H1 (cell line): ENCODE results near the gene SVEP1. TPM values are rescaled to one million over a fixed set of nuclear protein-coding genes. Genes with fewer than 3 reads are reported as not detected.

ENCODE experiments used
- CTCF ChIA-PET: fragments of 300-600 bp; sonication (Branson Sonifier 250); formaldehyde crosslinking; loops from one replicate; lab custom pipeline; 2021; ENCODE audit not compliant: partially characterized antibody; lab: Charles Lee
- POLR2A ChIA-PET: fragments of 300-600 bp; sonication (Branson Sonifier 250); formaldehyde crosslinking; loops from one replicate; lab custom pipeline; 2021; ENCODE audit warnings: inconsistent platforms; ENCODE audit not compliant: partially characterized antibody; lab: Charles Lee
- DNase-seq, 2 experiments: peaks; one replicate each; pipeline versions ENCODE4 v3.0.0 to v3.0.0-alpha.2; 2010 to 2022; ENCODE audit warnings: low spot score in 2 of 2, low read depth in 1 of 2, mixed read lengths in 1 of 2
- FAIRE-seq: peaks from 2 replicates; lab custom pipeline; 2011; peaks lifted over from hg19 to GRCh38; lab: Jason Lieb, UNC
- H2AFZ ChIP-seq: 2 replicates; pipeline ENCODE4 v1.8.1; 2012; ENCODE audit warnings: low read length, inconsistent platforms
- H2AK5ac ChIP-seq: 2 replicates; pipeline ENCODE4 v1.6.1; 2013; ENCODE audit warnings: low read depth, low read length
- H2BK120ac ChIP-seq: replicated peaks from 2 replicates; pipeline ENCODE3; 2013; ENCODE audit warnings: low read depth, low read length, inconsistent platforms
- H2BK12ac ChIP-seq: 2 replicates; pipeline ENCODE4 v1.6.1; 2013; ENCODE audit warnings: low read depth, low read length
- H2BK15ac ChIP-seq: 2 replicates; pipeline ENCODE4 v1.6.1; 2013; ENCODE audit warnings: low read length
- H2BK20ac ChIP-seq: 2 replicates; pipeline ENCODE4 v1.6.1; 2013; ENCODE audit warnings: low read length
- H2BK5ac ChIP-seq: 2 replicates; pipeline ENCODE4 v1.6.1; 2013; ENCODE audit warnings: low read depth, low read length
- H3K14ac ChIP-seq: 2 replicates; pipeline ENCODE4 v1.6.1; 2013; ENCODE audit warnings: inconsistent platforms; ENCODE audit not compliant: insufficient read length
- H3K18ac ChIP-seq: 2 replicates; pipeline ENCODE4 v1.6.1; 2013; ENCODE audit warnings: low read length; ENCODE audit errors: extremely low read depth
- H3K23ac ChIP-seq: 2 replicates; pipeline ENCODE4 v1.6.1; 2013; ENCODE audit warnings: inconsistent platforms; ENCODE audit not compliant: insufficient read length
- H3K23me2 ChIP-seq: 2 replicates; pipeline ENCODE4 v1.6.1; 2013; ENCODE audit warnings: low read depth, low read length
- H3K27ac ChIP-seq: 2 replicates; pipeline ENCODE4 v1.6.1; 2011; ENCODE audit warnings: low read depth, low read length, inconsistent platforms
- H3K27me3 ChIP-seq, 4 experiments: replicated peaks in 1 of 4; 1 replicate in 1 of 4; 2 replicates in 3 of 4; pipeline versions ENCODE4 v1.6.1 to v1.8.1; 2011 to 2013; ENCODE audit warnings: low read length in 3 of 4, mild to moderate bottlenecking in 3 of 4, inconsistent platforms in 2 of 4, mixed read lengths in 2 of 4, moderate library complexity in 1 of 4; ENCODE audit not compliant: control insufficient read depth in 3 of 4, insufficient read depth in 3 of 4; ENCODE audit errors: extremely low read depth in 1 of 4
- H3K36me3 ChIP-seq, 4 experiments: 2 replicates each; pipeline versions ENCODE4 v1.6.1 to v1.8.1; 2011 to 2013; ENCODE audit warnings: mild to moderate bottlenecking in 4 of 4, low read length in 3 of 4, moderate library complexity in 2 of 4, control low read depth in 1 of 4, inconsistent platforms in 1 of 4; ENCODE audit not compliant: insufficient read depth in 4 of 4, control insufficient read depth in 2 of 4
- H3K4ac ChIP-seq: replicated peaks from 2 replicates; pipeline ENCODE3; 2013; ENCODE audit warnings: low read length, low read depth, mixed read lengths, inconsistent platforms; ENCODE audit not compliant: insufficient read length
- H3K4me1 ChIP-seq, 4 experiments: replicated peaks in 1 of 4; 1 replicate in 1 of 4; 2 replicates in 3 of 4; pipeline versions ENCODE4 v1.6.1 to v1.8.1; 2011 to 2013; ENCODE audit warnings: low read length in 3 of 4, inconsistent platforms in 2 of 4, mixed read lengths in 1 of 4; ENCODE audit not compliant: insufficient read depth in 4 of 4, control insufficient read depth in 3 of 4
- H3K4me2 ChIP-seq, 2 experiments: 2 replicates each; pipeline versions ENCODE4 v1.6.1 to v1.8.1; 2011 to 2013; ENCODE audit warnings: low read depth in 2 of 2, low read length in 2 of 2, control low read depth in 1 of 2, inconsistent platforms in 1 of 2, mild to moderate bottlenecking in 1 of 2; ENCODE audit not compliant: insufficient read depth in 1 of 2
- H3K4me3 ChIP-seq, 4 experiments: fragments of 200-600, 300-600 bp in 1 of 4; sonication (generic), shearing (Covaris generic), sonication (Bioruptor Twin) in 1 of 4; 2 replicates each; pipeline versions ENCODE4 v1.5.1 to v1.8.1; 2011 to 2016; ENCODE audit warnings: low read length in 4 of 4, low read depth in 3 of 4, control low read depth in 2 of 4, inconsistent platforms in 2 of 4, mild to moderate bottlenecking in 2 of 4, mixed read lengths in 1 of 4, moderate library complexity in 1 of 4; ENCODE audit not compliant: insufficient read depth in 2 of 4; ENCODE audit errors: extremely low read depth in 1 of 4
- H3K56ac ChIP-seq: replicated peaks from 2 replicates; pipeline ENCODE3; 2013; ENCODE audit warnings: low read depth, mild to moderate bottlenecking, mixed read lengths, low read length, inconsistent platforms; ENCODE audit not compliant: insufficient read length
- H3K79me1 ChIP-seq: 2 replicates; pipeline ENCODE4 v1.6.1; 2013; ENCODE audit warnings: low read depth, low read length, control low read depth
- H3K79me2 ChIP-seq, 2 experiments: 2 replicates each; pipeline versions ENCODE4 v1.6.1 to v1.8.1; 2012 to 2013; ENCODE audit warnings: low read length in 2 of 2, mild to moderate bottlenecking in 2 of 2, inconsistent platforms in 1 of 2; ENCODE audit not compliant: insufficient read depth in 2 of 2, control insufficient read depth in 1 of 2
- H3K9ac ChIP-seq, 4 experiments: replicated peaks in 1 of 4; 1 replicate in 1 of 4; 2 replicates in 3 of 4; pipeline versions ENCODE4 v1.6.1 to v1.8.1; 2011 to 2013; ENCODE audit warnings: low read depth in 3 of 4, low read length in 3 of 4, control low read depth in 2 of 4, mild to moderate bottlenecking in 2 of 4, moderate library complexity in 2 of 4, inconsistent platforms in 1 of 4; ENCODE audit errors: extremely low read depth in 1 of 4
- H3K9me3 ChIP-seq, 2 experiments: 2 replicates each; pipeline versions ENCODE4 v1.6.1 to v1.8.1; 2012 to 2013; ENCODE audit warnings: mild to moderate bottlenecking in 2 of 2, moderate library complexity in 2 of 2, control low read depth in 1 of 2, inconsistent platforms in 1 of 2, low read depth in 1 of 2, low read length in 1 of 2, mixed read lengths in 1 of 2; ENCODE audit not compliant: insufficient read depth in 2 of 2
- H4K20me1 ChIP-seq, 2 experiments: replicated peaks in 1 of 2; 2 replicates each; pipeline versions ENCODE3 to v1.8.1; 2011 to 2013; ENCODE audit warnings: inconsistent platforms in 2 of 2, low read length in 2 of 2, mild to moderate bottlenecking in 1 of 2; ENCODE audit not compliant: insufficient read depth in 2 of 2, control insufficient read depth in 1 of 2
- H4K5ac ChIP-seq: 2 replicates; pipeline ENCODE4 v1.6.1; 2013; ENCODE audit warnings: low read length, low read depth, mixed read lengths, inconsistent platforms; ENCODE audit not compliant: insufficient read length
- H4K8ac ChIP-seq: 2 replicates; pipeline ENCODE4 v1.8.0; 2013; ENCODE audit warnings: mild to moderate bottlenecking, moderate library complexity, low read length, inconsistent platforms; ENCODE audit not compliant: insufficient read depth; ENCODE audit errors: extremely low read depth
- H4K91ac ChIP-seq: replicated peaks from 2 replicates; pipeline ENCODE3; 2013; ENCODE audit warnings: low read length, mixed read lengths, inconsistent platforms; ENCODE audit not compliant: insufficient read length
- BACH1 ChIP-seq: IDR thresholded peaks from 2 replicates; pipeline ENCODE4 v1.6.1; 2012; ENCODE audit warnings: low read length, improper control_type of control experiment
- EP300 ChIP-seq, 2 experiments: IDR thresholded peaks; 1 replicate in 1 of 2; 2 replicates in 1 of 2; pipeline ENCODE4 v1.6.1; 2011 to 2012; ENCODE audit warnings: low read depth in 2 of 2, low read length in 2 of 2, mild to moderate bottlenecking in 2 of 2, borderline replicate concordance in 1 of 2, inconsistent platforms in 1 of 2, moderate library complexity in 1 of 2
- EZH2 ChIP-seq: fragments of 200-600 bp; sonication (generic); IDR thresholded peaks from 2 replicates; pipeline ENCODE4 v1.7.1; 2012; ENCODE audit warnings: low read depth, mild to moderate bottlenecking, moderate library complexity, low read length, inconsistent platforms; ENCODE audit not compliant: severe bottlenecking
- JUN ChIP-seq: IDR thresholded peaks from 2 replicates; pipeline ENCODE4 v1.6.1; 2011; ENCODE audit warnings: low read depth, mild to moderate bottlenecking, improper control_type of control experiment, low read length
- JUND ChIP-seq: IDR thresholded peaks from 2 replicates; pipeline ENCODE4 v1.6.1; 2011; ENCODE audit warnings: mild to moderate bottlenecking, improper control_type of control experiment, low read length
- KDM1A ChIP-seq: fragments of 200-600, 300-600 bp; sonication (generic); IDR thresholded peaks from 2 replicates; pipeline ENCODE4 v1.7.1; 2016; ENCODE audit warnings: mild to moderate bottlenecking, low read length, borderline replicate concordance
- KDM4A ChIP-seq: IDR thresholded peaks from one replicate; pipeline ENCODE4 v1.7.1; 2012; ENCODE audit warnings: low read depth, mild to moderate bottlenecking, moderate library complexity, low read length, inconsistent platforms; ENCODE audit not compliant: severe bottlenecking
- NANOG ChIP-seq: IDR thresholded peaks from 2 replicates; pipeline ENCODE4 v1.6.1; 2011; ENCODE audit warnings: low read length, low read depth, mild to moderate bottlenecking, inconsistent platforms; ENCODE audit not compliant: insufficient read depth, poor library complexity, severe bottlenecking
- PHF8 ChIP-seq: fragments of 200-600 bp; sonication (generic); conservative IDR thresholded peaks from 2 replicates; pipeline ENCODE4 v1.7.1; 2012; ENCODE audit warnings: low read depth, mild to moderate bottlenecking, inconsistent platforms, low read length, moderate library complexity
- POLR2AphosphoS5 ChIP-seq: IDR thresholded peaks from 2 replicates; pipeline ENCODE4 v1.6.1; 2011; ENCODE audit warnings: low read depth, low read length
- RBBP5 ChIP-seq: IDR thresholded peaks from 2 replicates; pipeline ENCODE4 v1.7.1; 2012; ENCODE audit warnings: low read depth, mild to moderate bottlenecking, inconsistent platforms, low read length, moderate library complexity, borderline replicate concordance
- SIRT6 ChIP-seq: IDR thresholded peaks from one replicate; pipeline ENCODE4 v1.7.1; 2012; ENCODE audit warnings: low read length, inconsistent platforms
- SIX5 ChIP-seq: IDR thresholded peaks from 2 replicates; pipeline ENCODE4 v1.6.1; 2011; ENCODE audit warnings: mild to moderate bottlenecking, low read depth, low read length
- SP4 ChIP-seq: IDR thresholded peaks from 2 replicates; pipeline ENCODE4 v1.6.1; 2012; ENCODE audit warnings: low read length, inconsistent platforms
- SRF ChIP-seq: IDR thresholded peaks from 2 replicates; pipeline ENCODE4 v1.6.1; 2011; ENCODE audit warnings: mild to moderate bottlenecking, low read depth, low read length, moderate library complexity
- TCF12 ChIP-seq: IDR thresholded peaks from 2 replicates; pipeline ENCODE4 v1.6.1; 2011; ENCODE audit warnings: low read depth, mild to moderate bottlenecking, low read length
- WGBS, 2 experiments: shearing (Covaris generic) in 1 of 2; methylation state at CpG; one replicate each; pipeline versions ENCODE4 v1.1.6 to v1.1.7; 2013 to 2015; ENCODE audit warnings: low lambda C conversion rate in 2 of 2, mixed read lengths in 2 of 2, inconsistent platforms in 1 of 2, low coverage in 1 of 2, missing lambda C conversion rate in 1 of 2; ENCODE audit not compliant: insufficient replicate concordance in 2 of 2, insufficient coverage in 1 of 2, insufficient read length in 1 of 2; ENCODE audit errors: extremely low coverage in 1 of 2, missing lambda C conversion rate in 1 of 2; 5-methylcytosine and 5-hydroxymethylcytosine counted together
- polyA plus RNA-seq, 7 experiments: library from polyadenylated mRNA; depleted of rRNA in 3 of 7; stranded (reverse) in 5 of 7; unstranded in 2 of 7; fragments of >200 nt in 5 of 7; fragments of 200-250 nt in 2 of 7; gene quantifications; 1 replicate in 5 of 7; 2 replicates in 1 of 7; 4 replicates in 1 of 7; pipeline versions ENCODE4 v1.2.1 to v1.2.3, GENCODE V29; 2011 to 2013; ENCODE audit warnings: missing spikeins in 2 of 7, mixed read lengths in 2 of 7
- total RNA-seq: library from RNA; stranded (reverse); fragmentation: NEBNext Ultra II Directional; extraction: Animal tissue kit (Norgen Biotek cat#: 25700); gene quantifications from 2 replicates; pipeline ENCODE4 v1.2.1, GENCODE V29; 2021

The SVEP1 gene
- total and polyA plus RNA-seq, 2 of the 8 experiments (the other 6 are each of a cell fraction or from before 2014, with no cell fraction given): 0.11 to 0.37 TPM

DNA sequence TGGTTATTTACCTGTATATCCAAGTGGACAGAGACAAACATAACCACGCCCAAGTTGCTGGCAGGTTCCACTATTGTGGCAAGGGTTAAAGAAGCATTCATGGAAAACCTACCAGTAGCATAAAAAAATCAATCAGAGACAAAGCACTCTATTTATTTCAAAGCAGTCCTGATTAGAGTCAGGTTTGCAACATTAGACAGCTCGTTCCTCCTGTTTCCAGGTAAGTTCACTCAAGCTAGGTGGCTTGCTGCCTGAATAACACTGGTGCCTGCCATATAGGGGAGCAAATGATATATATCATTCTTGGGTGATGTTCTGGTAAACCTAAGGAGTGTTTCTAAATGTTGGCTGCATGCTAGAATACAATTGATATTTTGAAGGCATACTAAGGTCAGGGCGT lies 122.3 kb downstream of the SVEP1 start:
- DNase-seq: no peak
- no peaks in the 10 kb centered on the region for H3K27me3 ChIP-seq
- no peak overlapping the region for H3K23ac ChIP-seq
- no peak overlapping the region for H2BK5ac ChIP-seq
- FAIRE-seq: no peak
- H3K4me2 ChIP-seq: no peak overlapping the region
- H3K14ac ChIP-seq: no peak overlapping the region
- no peak overlapping the region for H4K5ac ChIP-seq
- H3K4me1 ChIP-seq: no peaks in the 10 kb centered on the region
- no peak overlapping the region for H3K4ac ChIP-seq
- no peaks in the 10 kb centered on the region for H3K79me2 ChIP-seq
- no peaks in the 10 kb centered on the region for H3K9me3 ChIP-seq
- H4K20me1 ChIP-seq: no peaks in the 10 kb centered on the region
- H3K36me3 ChIP-seq: no peaks in the 10 kb centered on the region
- H3K23me2 ChIP-seq: no peaks in the 10 kb centered on the region
- H4K91ac ChIP-seq: no peak overlapping the region
- H3K4me3 ChIP-seq: no peak overlapping the region
- no peak overlapping the region for H4K8ac ChIP-seq
- WGBS, 2 experiments: 93% methylated on average over 3 of the region's 3 CpGs; no CpG with 5 or more reads in 1 of the 2 experiments
- H2AFZ ChIP-seq: peak overlapping the region; percentile 62; the same call in 1 of the 2 replicates
- no peak overlapping the region for H3K18ac ChIP-seq
- no peak overlapping the region for H2BK12ac ChIP-seq
- no peaks in the 10 kb centered on the region for H3K79me1 ChIP-seq
- H2AK5ac ChIP-seq: no peak overlapping the region
- no peak overlapping the region for H3K9ac ChIP-seq
- H2BK120ac ChIP-seq: no peak overlapping the region
- ChIA-PET CTCF (interaction anchor here (0.6 to 2.0 kb wide), 2 partner anchors 166 to 843 kb away, joined by 3 to 8 read pairs; no protein-coding TSS in a partner anchor), POLR2A (no interaction called here)
- H2BK15ac ChIP-seq: no peak overlapping the region
- H2BK20ac ChIP-seq: no peak overlapping the region
- no peak overlapping the region for H3K27ac ChIP-seq
- no peak overlapping the region for H3K56ac ChIP-seq
- TF ChIP-seq EP300 (IDR thresholded peaks at IDR 0.05; ENCODE audit: borderline replicate concordance in 1 of 2, low read depth in 2 of 2, low read length in 2 of 2) (no peak), SIRT6 (no peak), KDM4A (no peak), JUND (no peak), NANOG (no peak), SRF (no peak), PHF8 (no peak), SP4 (no peak), SIX5 (no peak), POLR2AphosphoS5 (no peak), TCF12 (no peak), RBBP5 (no peak), KDM1A (no peak), JUN (no peak), EZH2 (no peak), BACH1 (no peak)
